K562 (cell line): Measurements from ENCODE around the gene TNFAIP8L1. TPM values are rescaled to one million over a fixed set of nuclear protein-coding genes. Genes with fewer than 3 reads are reported as not detected.

ENCODE experiments used
- ATAC-seq: fragments of 200-7000 bp; cut with Tn5 transposase; 3 replicates; pipeline ENCODE4 v1.9.1; 2020; ENCODE audit warnings: moderate library complexity
- BruUV-seq: library from RNA; stranded (reverse); fragments of 400-500 nt; replicated peaks from 2 replicates; lab custom pipeline; 2021; lab: Mats Ljungman, UMichigan
- CTCF ChIA-PET: fragments of 300-600 bp; formaldehyde crosslinking; extraction: SDS; loops from one replicate; lab custom pipeline; 2021; ENCODE audit warnings: low intra/inter-chr PET ratio; lab: Yijun Ruan, JAX
- POLR2A ChIA-PET: fragments of 300-600, 350-650 bp; sonication (Branson Sonifier 250); formaldehyde crosslinking; extraction: SDS; loops from one replicate; lab custom pipeline; 2021; ENCODE audit warnings: antibody characterized with exemption, inconsistent platforms; lab: Yijun Ruan, JAX
- DNase-seq, 4 experiments: peaks; one replicate each; pipeline versions ENCODE4 v3.0.0 to v3.0.0-alpha.2; 2011 to 2018; ENCODE audit warnings: low spot score in 3 of 4, mixed read lengths in 3 of 4; ENCODE audit errors: extremely low read depth in 1 of 4
- FAIRE-seq: peaks from 2 replicates; lab custom pipeline; 2011; peaks lifted over from hg19 to GRCh38; lab: Jason Lieb, UNC
- H2AFZ ChIP-seq: 2 replicates; pipeline ENCODE4 v1.6.0; 2011; ENCODE audit warnings: low read depth, low read length, control low read depth, inconsistent platforms
- H3K27ac ChIP-seq: fragments of 200-600 bp; 3 replicates; pipeline ENCODE4 v1.8.0; 2011; ENCODE audit warnings: low read depth, mild to moderate bottlenecking, control low read depth, inconsistent platforms, low read length, moderate library complexity, mixed read lengths; ENCODE audit errors: extremely low read depth
- H3K27me3 ChIP-seq, 2 experiments: fragments of 300-600 bp in 1 of 2; 2 replicates in 1 of 2; 3 replicates in 1 of 2; pipeline versions ENCODE4 v1.6.0 to v1.8.0; 2011; ENCODE audit warnings: inconsistent platforms in 2 of 2, low read length in 2 of 2, mild to moderate bottlenecking in 1 of 2, mixed read lengths in 1 of 2, moderate library complexity in 1 of 2; ENCODE audit not compliant: control insufficient read depth in 2 of 2, insufficient read depth in 2 of 2
- H3K36me3 ChIP-seq: fragments of 300-600 bp; 3 replicates; pipeline ENCODE4 v1.8.0; 2011; ENCODE audit warnings: mild to moderate bottlenecking, low read length, inconsistent platforms; ENCODE audit not compliant: control insufficient read depth, insufficient read depth
- H3K4me1 ChIP-seq, 2 experiments: fragments of 200-600 bp in 1 of 2; replicated peaks in 1 of 2; 2 replicates in 1 of 2; 3 replicates in 1 of 2; pipeline versions ENCODE4 v1.5.1 to v1.8.0; 2011; ENCODE audit warnings: inconsistent platforms in 2 of 2, low read length in 2 of 2, mild to moderate bottlenecking in 1 of 2, mixed read lengths in 1 of 2, moderate library complexity in 1 of 2; ENCODE audit not compliant: control insufficient read depth in 2 of 2, insufficient read depth in 2 of 2
- H3K4me2 ChIP-seq: 2 replicates; pipeline ENCODE4 v1.6.1; 2011; ENCODE audit warnings: low read length, control low read depth, inconsistent platforms, mixed read lengths; ENCODE audit not compliant: insufficient read depth
- H3K4me3 ChIP-seq: fragments of 200-600 bp; sonication (generic), shearing (Covaris generic); 2 replicates; pipeline ENCODE4 v1.5.1; 2016; ENCODE audit warnings: control low read depth, inconsistent platforms
- H3K79me2 ChIP-seq: fragments of 200-600 bp; 3 replicates; pipeline ENCODE4 v1.8.0; 2011; ENCODE audit warnings: low read length, inconsistent platforms; ENCODE audit not compliant: control insufficient read depth, insufficient read depth
- H3K9ac ChIP-seq, 2 experiments: 2 replicates each; pipeline versions ENCODE4 v1.6.0 to v1.6.1; 2011; ENCODE audit warnings: low read depth in 2 of 2, low read length in 2 of 2, control low read depth in 1 of 2, inconsistent platforms in 1 of 2, mild to moderate bottlenecking in 1 of 2, mixed read lengths in 1 of 2; ENCODE audit not compliant: insufficient read depth in 1 of 2
- H3K9me1 ChIP-seq: one replicate; pipeline ENCODE4 v1.6.0; 2011; ENCODE audit warnings: inconsistent platforms, mild to moderate bottlenecking, low read length, moderate library complexity; ENCODE audit not compliant: control insufficient read depth, insufficient read depth
- H3K9me3 ChIP-seq: replicated peaks from 2 replicates; pipeline ENCODE4 v1.5.1; 2011; ENCODE audit warnings: low read depth, low read length, inconsistent platforms; ENCODE audit not compliant: control insufficient read depth, insufficient read depth
- H4K20me1 ChIP-seq: replicated peaks from 2 replicates; pipeline ENCODE4 v1.6.1; 2011; ENCODE audit warnings: low read length, inconsistent platforms, mixed read lengths; ENCODE audit not compliant: control insufficient read depth, insufficient read depth
- DPF2 ChIP-seq: fragments of 450-650 bp; IDR thresholded peaks from 2 replicates; pipeline ENCODE4 v1.6.1; 2016
- HDAC1 ChIP-seq, 2 experiments: fragments of 450-650 bp; IDR thresholded peaks; 2 replicates each; pipeline ENCODE4 v1.6.1; 2016 to 2017; ENCODE audit warnings: inconsistent platforms in 1 of 2, mild to moderate bottlenecking in 1 of 2, moderate library complexity in 1 of 2
- KDM1A ChIP-seq, 2 experiments: fragments of 450-650 bp; IDR thresholded peaks; 2 replicates each; pipeline ENCODE4 v1.6.1; 2016; ENCODE audit warnings: mild to moderate bottlenecking in 2 of 2
- RFX5 ChIP-seq: IDR thresholded peaks from 2 replicates; pipeline ENCODE4 v1.6.1; 2011; ENCODE audit warnings: low read depth, mild to moderate bottlenecking, improper control_type of control experiment, low read length
- SRF ChIP-seq, 2 experiments: fragments of 250-450, 450-650 bp in 1 of 2; sonication (Bioruptor Pico) in 1 of 2; sonication (generic) in 1 of 2; formaldehyde crosslinking; IDR thresholded peaks; 2 replicates each; pipeline versions ENCODE4 v1.5.0 to v1.5.1; 2020 to 2022; ENCODE audit warnings: mild to moderate bottlenecking in 1 of 2, missing genetic modification reagents in 1 of 2
- TEAD4 ChIP-seq, 2 experiments: sonication (generic) in 1 of 2; formaldehyde crosslinking in 1 of 2; IDR thresholded peaks; 2 replicates each; pipeline versions ENCODE4 v1.6.1 to v1.8.0; 2012 to 2022; ENCODE audit warnings: borderline replicate concordance in 1 of 2, inconsistent platforms in 1 of 2, low read length in 1 of 2, mild to moderate bottlenecking in 1 of 2, missing genetic modification reagents in 1 of 2
- YBX1 ChIP-seq: fragments of 450-650 bp; IDR thresholded peaks from 2 replicates; pipeline ENCODE4 v1.7.1; 2016; ENCODE audit warnings: mild to moderate bottlenecking
- ZNF75A ChIP-seq: fragments of 450-650 bp; formaldehyde crosslinking; IDR thresholded peaks from 2 replicates; pipeline ENCODE4 v1.4.0; 2020; ENCODE audit warnings: mild to moderate bottlenecking
- WGBS: fragments of 100-300 bp; shearing (Covaris generic); methylation state at CpG from one replicate; pipeline ENCODE4 v1.1.6; 2016; ENCODE audit warnings: low coverage, mixed read lengths; ENCODE audit not compliant: insufficient coverage; ENCODE audit errors: missing lambda C conversion rate; 5-methylcytosine and 5-hydroxymethylcytosine counted together
- in situ Hi-C: fragments of 300-500 bp; cut with MboI; formaldehyde crosslinking; loops from 4 replicates; pipeline ENCODE4 v1.15.0; 2018; ENCODE audit warnings: inconsistent platforms, mixed read lengths
- intact Hi-C: fragments of 100-400 bp; cut with micrococcal nuclease; formaldehyde crosslinking; loops from 2 replicates; pipeline ENCODE4 v1.14.2; 2022
- polyA plus RNA-seq, 8 experiments: library from polyadenylated mRNA; depleted of rRNA in 4 of 8; stranded (reverse) in 5 of 8; unstranded in 3 of 8; fragments of >200 nt; fragmentation: Nextera tagmentation in 2 of 8; fragmentation: Illumina TruSeq in 1 of 8; extraction: Ambion mirVana in 2 of 8; extraction: Trizol in 1 of 8; gene quantifications; 2 replicates each; pipeline versions ENCODE4 v1.2.1 to v1.2.3, GENCODE V29; 2011 to 2014; ENCODE audit warnings: inconsistent platforms in 1 of 8, missing spikeins in 1 of 8
- total RNA-seq, 7 experiments: library from RNA; depleted of rRNA in 6 of 7; stranded (reverse); fragments of >200 nt in 6 of 7; fragmentation: Illumina TruSeq in 2 of 7; extraction: Trizol in 2 of 7; gene quantifications; 2 replicates each; pipeline versions ENCODE4 v1.2.1 to v1.2.3, GENCODE V29; 2011 to 2021; ENCODE audit warnings: low replicate concordance in 1 of 7
- TF ChIP-seq, protein P1 (sequence below): fragments of 450-650 bp; conservative IDR thresholded peaks from 2 replicates; pipeline ENCODE4 v1.6.1; 2016; ENCODE audit warnings: missing genetic modification characterization, low read depth, mild to moderate bottlenecking, control low read depth, missing compliant biosample characterization
- TF ChIP-seq, protein P2 (sequence below): conservative IDR thresholded peaks from 2 replicates; pipeline ENCODE4 v1.6.1; 2011; ENCODE audit warnings: low read depth, mild to moderate bottlenecking, low read length; ENCODE audit not compliant: control insufficient read depth
- TF ChIP-seq, protein P3 (sequence below): IDR thresholded peaks from 2 replicates; pipeline ENCODE4 v1.6.1; 2016; ENCODE audit warnings: missing genetic modification characterization, missing compliant biosample characterization

The TNFAIP8L1 gene
- total and polyA plus RNA-seq, 9 of the 15 experiments (the other 6 are each of a cell fraction or from before 2014, with no cell fraction given): 0.69 to 9.3 (median 4.9) TPM

DNA sequence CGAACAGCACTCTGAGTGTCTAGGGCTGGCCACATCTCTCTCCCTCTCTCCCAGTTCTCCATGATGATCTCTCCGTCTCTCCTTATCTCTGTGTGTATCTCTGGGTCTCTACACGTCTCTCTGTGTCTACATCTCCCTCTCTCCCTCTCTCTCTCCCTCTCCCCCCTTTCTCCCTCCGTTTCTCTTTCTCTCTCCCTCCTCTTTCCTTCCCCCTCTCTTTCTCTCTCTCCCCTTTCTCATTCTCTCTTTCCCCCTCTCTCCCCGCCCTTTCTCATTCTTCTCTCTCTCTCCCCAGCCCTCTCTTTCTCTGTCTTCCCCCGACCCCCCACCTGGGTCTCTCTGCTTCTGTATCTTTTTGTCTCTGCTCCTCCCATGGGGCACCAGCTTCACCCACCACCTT, 21.3 kb upstream of the TNFAIP8L1 start:
- H3K4me2 ChIP-seq: no peak overlapping the region
- H3K79me2 ChIP-seq: no peaks in the 10 kb centered on the region
- no peak overlapping the region for H2AFZ ChIP-seq
- H3K27me3 ChIP-seq: no peaks in the 10 kb centered on the region; a peak in 1 of 5 replicates
- 13% methylated on average over 3 of the region's 6 CpGs for WGBS
- no peaks in the 10 kb centered on the region for H3K36me3 ChIP-seq
- TF ChIP-seq HDAC1 (IDR thresholded peaks at IDR 0.05) (0 out of 4 replicates have a peak, but pooled peaks of 1 of the 2 experiments have one; percentile 31), SRF (CRISPR knock-in tag; IDR thresholded peaks at IDR 0.05) (no peak), ZNF75A (CRISPR knock-in tag) (no peak), DPF2 (peak; percentile 18; the same call in 1 of the 2 replicates), RFX5 (no peak), YBX1 (no peak), KDM1A (IDR thresholded peaks at IDR 0.05) (0 out of 4 replicates have a peak, but pooled peaks of 1 of the 2 experiments have one; percentile 15), TEAD4 (IDR thresholded peaks at IDR 0.05; ENCODE audit: low read length) (no peak), TEAD4 (CRISPR knock-in tag; IDR thresholded peaks at IDR 0.05; ENCODE audit: borderline replicate concordance) (no peak)
- TF ChIP-seq, protein P1, sequence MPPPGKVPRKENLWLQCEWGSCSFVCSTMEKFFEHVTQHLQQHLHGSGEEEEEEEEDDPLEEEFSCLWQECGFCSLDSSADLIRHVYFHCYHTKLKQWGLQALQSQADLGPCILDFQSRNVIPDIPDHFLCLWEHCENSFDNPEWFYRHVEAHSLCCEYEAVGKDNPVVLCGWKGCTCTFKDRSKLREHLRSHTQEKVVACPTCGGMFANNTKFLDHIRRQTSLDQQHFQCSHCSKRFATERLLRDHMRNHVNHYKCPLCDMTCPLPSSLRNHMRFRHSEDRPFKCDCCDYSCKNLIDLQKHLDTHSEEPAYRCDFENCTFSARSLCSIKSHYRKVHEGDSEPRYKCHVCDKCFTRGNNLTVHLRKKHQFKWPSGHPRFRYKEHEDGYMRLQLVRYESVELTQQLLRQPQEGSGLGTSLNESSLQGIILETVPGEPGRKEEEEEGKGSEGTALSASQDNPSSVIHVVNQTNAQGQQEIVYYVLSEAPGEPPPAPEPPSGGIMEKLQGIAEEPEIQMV (tag): no peak
- TF ChIP-seq, protein P2, sequence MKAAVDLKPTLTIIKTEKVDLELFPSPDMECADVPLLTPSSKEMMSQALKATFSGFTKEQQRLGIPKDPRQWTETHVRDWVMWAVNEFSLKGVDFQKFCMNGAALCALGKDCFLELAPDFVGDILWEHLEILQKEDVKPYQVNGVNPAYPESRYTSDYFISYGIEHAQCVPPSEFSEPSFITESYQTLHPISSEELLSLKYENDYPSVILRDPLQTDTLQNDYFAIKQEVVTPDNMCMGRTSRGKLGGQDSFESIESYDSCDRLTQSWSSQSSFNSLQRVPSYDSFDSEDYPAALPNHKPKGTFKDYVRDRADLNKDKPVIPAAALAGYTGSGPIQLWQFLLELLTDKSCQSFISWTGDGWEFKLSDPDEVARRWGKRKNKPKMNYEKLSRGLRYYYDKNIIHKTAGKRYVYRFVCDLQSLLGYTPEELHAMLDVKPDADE: no peak
- TF ChIP-seq, protein P3, sequence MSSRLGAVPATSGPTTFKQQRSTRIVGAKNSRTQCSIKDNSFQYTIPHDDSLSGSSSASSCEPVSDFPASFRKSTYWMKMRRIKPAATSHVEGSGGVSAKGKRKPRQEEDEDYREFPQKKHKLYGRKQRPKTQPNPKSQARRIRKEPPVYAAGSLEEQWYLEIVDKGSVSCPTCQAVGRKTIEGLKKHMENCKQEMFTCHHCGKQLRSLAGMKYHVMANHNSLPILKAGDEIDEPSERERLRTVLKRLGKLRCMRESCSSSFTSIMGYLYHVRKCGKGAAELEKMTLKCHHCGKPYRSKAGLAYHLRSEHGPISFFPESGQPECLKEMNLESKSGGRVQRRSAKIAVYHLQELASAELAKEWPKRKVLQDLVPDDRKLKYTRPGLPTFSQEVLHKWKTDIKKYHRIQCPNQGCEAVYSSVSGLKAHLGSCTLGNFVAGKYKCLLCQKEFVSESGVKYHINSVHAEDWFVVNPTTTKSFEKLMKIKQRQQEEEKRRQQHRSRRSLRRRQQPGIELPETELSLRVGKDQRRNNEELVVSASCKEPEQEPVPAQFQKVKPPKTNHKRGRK: peak; percentile 65; the same call in 1 of the 2 replicates
- DNase-seq (no peak), ATAC-seq (no peak), FAIRE-seq (no peak)
- intact Hi-C loops: no loop called here
- H4K20me1 ChIP-seq: no peaks in the 10 kb centered on the region
- in situ Hi-C loops: no loop called here
- H3K4me1 ChIP-seq: peaks cover 5 to 6% of the 10 kb centered on the region in 2 experiments; a peak in 4 of 5 replicates
- H3K9me1 ChIP-seq: no peaks in the 10 kb centered on the region
- peak overlapping the region in 1 of 2 experiments; percentile 2; a peak in 1 of 4 replicates for H3K9ac ChIP-seq
- no peak overlapping the region for H3K4me3 ChIP-seq
- CTCF ChIA-PET: no interaction called here
- POLR2A ChIA-PET: interaction anchor here (1.1 kb wide), 1 partner anchor 51 kb away, joined by 4 read pairs; no protein-coding TSS in a partner anchor
- H3K9me3 ChIP-seq: no peaks in the 10 kb centered on the region
- no peak overlapping the region for H3K27ac ChIP-seq
- no TSS peak for BruUV-seq
